Thyroid gland (tissue), 4 donors: ENCODE results near the gene ALKBH3. TPM values are rescaled to one million over a fixed set of nuclear protein-coding genes. Genes with fewer than 3 reads are reported as not detected.

Experiments
- DNase-seq, 2 donors: peaks; one replicate each; pipeline ENCODE4 v3.0.0-alpha.2; 2019
- H3K27ac ChIP-seq, 3 donors: fragments of 200-600 bp; sonication (generic); 1 replicate in 2 of 3; 2 replicates in 1 of 3; pipeline ENCODE4 v1.5.1; 2016 to 2019; ENCODE audit warnings: mild to moderate bottlenecking in 1 of 3, moderate library complexity in 1 of 3
- H3K27me3 ChIP-seq: fragments of 200-600 bp; sonication (generic); one replicate; pipeline ENCODE4 v1.5.1; 2019
- H3K36me3 ChIP-seq, 2 donors: fragments of 200-600 bp; sonication (generic); one replicate each; pipeline ENCODE4 v1.5.1; 2016 to 2019
- H3K4me1 ChIP-seq, 2 donors: fragments of 200-600 bp; sonication (generic); one replicate each; pipeline ENCODE4 v1.5.1; 2017 to 2019
- H3K4me3 ChIP-seq, 3 donors: fragments of 200-600 bp; sonication (generic); replicated peaks in 1 of 3; 1 replicate in 2 of 3; 2 replicates in 1 of 3; pipeline ENCODE4 v1.5.1; 2016; ENCODE audit warnings: mild to moderate bottlenecking in 1 of 3
- H3K9me3 ChIP-seq: fragments of 200-600 bp; sonication (generic); one replicate; pipeline ENCODE4 v1.5.1; 2017
- CTCF ChIP-seq, 6 experiments: fragments of 200-600 bp in 3 of 6; fragments of 450-650 bp in 3 of 6; sonication (generic) in 3 of 6; IDR thresholded peaks; one replicate each; pipeline ENCODE4 v1.5.1; 2016 to 2019; ENCODE audit warnings: antibody characterized with exemption in 6 of 6, mild to moderate bottlenecking in 2 of 6, inconsistent platforms in 1 of 6, moderate library complexity in 1 of 6
- POLR2A ChIP-seq, 2 donors: fragments of 450-650 bp; IDR thresholded peaks; one replicate each; pipeline ENCODE4 v1.6.1; 2017; ENCODE audit warnings: antibody characterized with exemption in 2 of 2, mild to moderate bottlenecking in 2 of 2, moderate library complexity in 1 of 2
- WGBS, 2 donors: methylation state at CpG; one replicate each; pipeline ENCODE4 v1.1.5; 2017; 5-methylcytosine and 5-hydroxymethylcytosine counted together
- intact Hi-C: fragments of 100-400 bp; cut with DNase I; formaldehyde crosslinking; loops from one replicate; pipeline ENCODE4 v1.15.1; 2023
- total RNA-seq, 4 donors: library from RNA; depleted of rRNA; stranded (reverse); fragments of >200 nt; gene quantifications; one replicate each; pipeline ENCODE4 v1.2.3, GENCODE V29; 2016

ALKBH3 gene
- total RNA-seq, 4 donors from 2014 or later, result 32.6 to 44.3 (median 40.4) TPM

- no peaks in the 10 kb centered on the region for H3K4me1 ChIP-seq
- 84 to 85% methylated on average over 7 of the region's 7 CpGs for WGBS, 2 donors
- no peak for TF ChIP-seq CTCF (IDR thresholded peaks at IDR 0.05)
- no peak for TF ChIP-seq POLR2A (IDR thresholded peaks at IDR 0.05)
- H3K27me3 ChIP-seq, result no peaks in the 10 kb centered on the region
- no peak for DNase-seq
- H3K9me3 ChIP-seq, result no peaks in the 10 kb centered on the region
- H3K4me3 ChIP-seq, result no peak overlapping the region
- H3K36me3 ChIP-seq, result peaks cover 0 to 4% of the 10 kb centered on the region in 2 donors
- intact Hi-C loops, result no loop called here
- H3K27ac ChIP-seq, result no peak overlapping the region
These were observed 45.5 kb upstream of the ALKBH3 start for GRCh38 chr11:43835104-43835503.

- H3K27me3 ChIP-seq, result no peaks in the 10 kb centered on the region
- H3K9me3 ChIP-seq, result no peaks in the 10 kb centered on the region
- H3K4me1 ChIP-seq, result no peaks in the 10 kb centered on the region
- intact Hi-C loops, result no loop called here
- no peak for TF ChIP-seq POLR2A (IDR thresholded peaks at IDR 0.05)
- no peak for TF ChIP-seq CTCF (IDR thresholded peaks at IDR 0.05)
- H3K36me3 ChIP-seq, result no peaks in the 10 kb centered on the region
- DNase-seq, result no peak
- WGBS, 2 donors, result 76 to 82% methylated on average over 4 of the region's 4 CpGs
- H3K27ac ChIP-seq, result no peak overlapping the region
- no peak overlapping the region for H3K4me3 ChIP-seq
These were observed 42.8 kb upstream of the ALKBH3 start for GRCh38 chr11:43837879-43838278.

- H3K27ac ChIP-seq, result no peak overlapping the region
- no peaks in the 10 kb centered on the region for H3K9me3 ChIP-seq
- no peak for DNase-seq
- H3K4me1 ChIP-seq, result no peaks in the 10 kb centered on the region
- no peaks in the 10 kb centered on the region for H3K36me3 ChIP-seq
- H3K4me3 ChIP-seq, result no peak overlapping the region
- WGBS, 2 donors, result 76 to 86% methylated on average over 1 of the region's 1 CpG
- intact Hi-C loops, result no loop called here
- H3K27me3 ChIP-seq, result no peaks in the 10 kb centered on the region
- no peak for TF ChIP-seq POLR2A (IDR thresholded peaks at IDR 0.05)
These were observed 38.6 kb upstream of the ALKBH3 start for GRCh38 chr11:43842021-43842420.

GRCh38 chr11:43845816-43846215, 34.8 kb upstream of the ALKBH3 start:
- TF ChIP-seq POLR2A (IDR thresholded peaks at IDR 0.05) (no peak), CTCF (IDR thresholded peaks at IDR 0.05) (no peak)
- Histone ChIP-seq H3K4me1 (no peaks in the 10 kb centered on the region), H3K27ac (no peak overlapping the region), H3K36me3 (no peaks in the 10 kb centered on the region), H3K4me3 (no peak overlapping the region), H3K27me3 (no peaks in the 10 kb centered on the region), H3K9me3 (no peaks in the 10 kb centered on the region)
- no peak for DNase-seq
- intact Hi-C loops, result no loop called here
- WGBS, 2 donors, result 99 to 100% methylated on average over 3 of the region's 3 CpGs

GRCh38 chr11:43852057-43852636, 28.5 kb upstream of the ALKBH3 start:
- WGBS, 2 donors, result 21 to 26% methylated on average over 4 of the region's 4 CpGs
- no peak overlapping the region for H3K27ac ChIP-seq
- H3K36me3 ChIP-seq, result peaks cover 7 to 9% of the 10 kb centered on the region in 2 donors
- no peaks in the 10 kb centered on the region for H3K9me3 ChIP-seq
- DNase-seq, result peak; percentile 53 to 54
- H3K4me1 ChIP-seq, result no peaks in the 10 kb centered on the region
- intact Hi-C loops, result no loop called here
- peak in 5 of 6 experiments; percentile 37 to 75 (median 73) for TF ChIP-seq CTCF (IDR thresholded peaks at IDR 0.05)
- TF ChIP-seq POLR2A (IDR thresholded peaks at IDR 0.05), result no peak
- no peak overlapping the region for H3K4me3 ChIP-seq
- H3K27me3 ChIP-seq, result no peaks in the 10 kb centered on the region
